ENCODE measurements around the gene HNF1B.

Gene HNF1B

DNA sequence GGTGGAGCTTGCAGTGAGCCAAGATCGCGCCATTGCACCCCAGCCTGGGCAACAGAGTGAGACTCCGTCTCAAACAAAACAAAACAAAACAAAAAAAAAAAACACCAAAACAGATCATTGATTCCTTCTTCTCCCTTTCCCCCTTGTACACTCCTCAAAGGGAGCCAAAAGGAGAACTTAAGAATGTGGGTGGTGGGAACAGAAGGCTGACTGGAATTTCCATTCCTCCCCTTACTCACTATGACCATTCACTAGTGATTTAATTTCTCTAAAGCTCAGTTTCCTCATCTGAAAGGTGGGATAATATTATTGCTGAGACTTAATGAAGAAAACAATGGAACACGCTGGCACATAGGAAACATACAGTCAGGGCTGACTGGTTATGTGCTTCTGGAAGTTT is 17.1 kb upstream of the HNF1B start:
- no peak for DNase-seq (ENCODE audit: low spot score)

DNA sequence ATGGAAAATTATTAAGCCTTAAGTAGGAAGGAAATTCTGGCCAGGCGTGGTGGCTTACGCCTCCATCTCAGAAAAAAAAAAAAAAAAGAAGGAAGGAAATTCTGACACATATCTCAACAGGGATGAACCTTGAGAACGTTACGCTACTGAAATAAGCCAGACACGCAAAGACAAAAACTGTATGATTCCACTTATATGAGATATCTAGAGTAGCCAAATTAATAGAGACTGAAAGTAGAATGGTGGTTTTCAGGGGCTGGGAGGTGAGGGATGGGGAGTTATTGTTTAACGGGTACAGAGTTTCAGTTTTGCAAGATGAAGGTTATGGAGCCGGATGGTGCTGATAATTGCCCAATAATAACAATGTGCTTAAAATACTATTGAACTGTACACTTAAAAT is 16.2 kb upstream of the HNF1B start:
- DNase-seq (ENCODE audit: low spot score) = no peak

- no peak for DNase-seq (ENCODE audit: low spot score)
Measured at GRCh38 chr17:37759014-37759637, 14.3 kb upstream of the HNF1B start.

GRCh38 chr17:37756051-37756450 is 11.2 kb upstream of the HNF1B start:
- no peak for DNase-seq (ENCODE audit: low spot score)

GRCh38 chr17:37755455-37755854 is 10.6 kb upstream of the HNF1B start:
- no peak for DNase-seq (ENCODE audit: low spot score)

DNA sequence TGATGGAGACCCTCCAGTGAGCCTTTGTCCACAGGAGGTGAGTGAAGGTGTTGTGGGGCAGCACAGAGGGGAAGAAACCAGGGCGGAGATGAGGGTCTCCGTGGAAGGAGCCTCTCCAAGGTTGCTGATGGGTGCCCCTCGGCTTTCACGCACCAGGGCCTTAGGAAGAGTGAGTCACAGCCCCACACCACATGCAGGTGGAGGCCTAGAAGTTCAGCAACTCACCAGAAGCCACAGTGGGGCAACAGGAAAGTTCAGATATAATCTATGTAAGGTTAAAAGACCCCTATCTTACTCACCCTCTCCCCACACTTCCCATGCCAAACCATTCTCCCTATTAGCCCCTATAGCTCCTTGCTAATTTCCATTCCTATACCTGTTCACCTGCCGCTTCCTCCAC is 9.5 kb upstream of the HNF1B start:
- no peak for DNase-seq (ENCODE audit: low spot score)

DNA sequence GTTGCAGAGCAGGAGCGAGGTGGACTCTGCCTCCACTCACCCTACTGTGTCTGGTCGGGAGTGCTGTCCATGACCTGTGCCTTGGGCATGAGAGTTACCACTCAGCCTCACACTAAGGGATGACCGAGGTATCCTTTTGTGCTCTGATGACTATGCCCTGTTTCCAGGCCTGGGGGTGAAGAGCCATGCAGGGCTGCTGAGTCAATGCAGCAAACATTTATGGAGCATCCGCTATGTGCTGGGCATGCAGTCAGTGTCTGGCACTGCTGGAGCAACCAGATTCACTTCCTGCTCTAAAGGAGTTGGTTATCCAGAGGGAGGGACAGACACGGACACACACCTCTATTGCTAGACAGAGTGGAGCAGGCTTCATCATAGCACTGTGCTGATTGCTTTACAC is 7.6 kb upstream of the HNF1B start:
- no peak for DNase-seq (ENCODE audit: low spot score)

DNA sequence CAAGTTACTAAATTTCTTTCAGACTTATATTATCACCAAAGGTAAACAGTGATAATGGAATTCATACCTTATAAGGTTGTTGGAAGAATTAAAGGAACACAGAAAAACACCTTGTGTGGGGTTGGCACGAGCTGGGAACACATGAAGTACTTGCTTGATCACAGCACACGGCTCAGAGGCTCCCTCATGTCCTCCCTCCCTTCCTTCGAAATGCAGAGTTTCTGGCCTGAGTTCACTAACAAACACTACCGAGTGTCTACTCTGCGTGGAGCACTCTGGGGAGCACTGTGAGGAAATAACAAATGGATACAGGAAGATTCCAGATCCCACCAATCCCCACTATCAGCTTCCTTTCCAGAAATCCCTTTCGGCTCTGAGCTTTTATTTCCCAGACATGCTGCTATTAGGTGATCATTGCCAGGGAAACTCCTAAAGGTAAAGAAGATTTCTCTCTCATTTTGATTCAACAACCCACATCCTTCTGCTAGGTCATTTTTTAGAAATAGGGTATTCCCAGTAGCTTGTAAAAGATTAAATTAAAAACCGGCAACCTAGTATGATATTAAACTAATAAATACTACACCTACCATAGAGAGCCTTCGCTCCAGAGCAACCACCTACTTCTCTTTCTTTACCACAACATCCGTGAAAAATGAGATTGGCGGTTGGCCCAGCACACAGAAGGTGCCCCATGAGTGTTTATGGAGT is 6.1 kb upstream of the HNF1B start:
- no peak for DNase-seq (ENCODE audit: low spot score)

DNA sequence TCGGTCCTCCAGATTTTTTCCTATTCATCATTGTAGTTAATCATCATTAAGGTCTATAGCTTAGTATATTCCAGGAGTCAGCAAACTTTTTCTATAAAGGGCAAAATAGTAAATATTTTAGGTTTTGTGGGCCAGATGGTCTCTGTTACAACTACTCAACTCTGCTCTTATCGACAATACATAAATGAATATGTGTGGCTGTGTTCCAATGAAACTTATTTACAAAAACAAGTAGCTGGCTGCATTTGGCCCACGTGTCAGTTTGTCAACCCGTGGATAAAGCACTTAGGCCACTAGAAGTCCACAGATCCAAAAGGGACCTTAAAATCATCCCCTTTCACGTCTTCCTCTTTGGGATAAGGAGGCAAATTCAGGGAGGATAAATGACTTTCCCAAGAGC is 5.4 kb upstream of the HNF1B start:
- no peak for DNase-seq (ENCODE audit: low spot score)

DNA sequence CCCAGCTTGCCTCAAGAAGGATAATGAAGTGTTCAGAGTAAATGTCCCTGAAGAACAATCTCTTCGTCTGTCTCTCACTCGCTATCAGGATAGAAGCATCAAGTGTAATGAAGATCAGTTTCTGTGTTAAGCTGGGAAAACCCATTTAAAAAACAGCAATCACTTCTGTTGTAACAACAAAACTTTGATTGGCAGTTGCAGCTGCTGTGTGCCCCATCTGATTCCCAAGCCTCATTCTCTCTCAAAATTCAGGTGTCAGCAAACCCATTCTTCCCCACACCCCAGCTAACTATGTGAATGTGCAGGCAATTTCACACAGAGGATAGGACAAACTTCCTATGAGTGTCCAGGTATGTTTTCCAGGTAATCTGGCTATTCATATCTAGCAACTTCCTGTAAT is 2.4 kb upstream of the HNF1B start:
- DNase-seq (ENCODE audit: low spot score) = no peak

DNA sequence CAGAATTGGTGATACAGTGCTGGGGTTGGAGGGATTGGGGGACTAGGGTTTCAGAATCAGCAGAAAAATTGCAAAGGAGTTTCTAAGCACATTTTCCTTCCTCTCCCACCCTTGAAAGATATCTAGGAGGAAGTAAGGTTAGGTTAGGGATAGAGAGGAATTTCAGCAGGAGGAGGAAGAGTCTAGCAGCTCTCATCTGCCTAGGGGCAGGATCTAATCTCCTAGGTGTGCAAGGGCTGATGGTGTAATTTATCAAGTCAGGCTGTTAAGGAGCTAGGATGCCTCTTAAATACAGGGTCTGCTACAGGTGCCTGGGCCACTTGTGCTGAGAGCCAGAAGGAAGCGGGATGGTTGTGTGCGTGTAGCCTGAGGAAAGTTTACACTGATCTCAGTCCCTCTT is 1.8 kb upstream of the HNF1B start:
- no peak for DNase-seq (ENCODE audit: low spot score)

GRCh38 chr17:37745801-37746426 is 1.1 kb upstream of the HNF1B start:
- no peak for DNase-seq (ENCODE audit: low spot score)

- DNase-seq (ENCODE audit: low spot score) = no peak
Measured at GRCh38 chr17:37744633-37744927, 279 bp downstream of the HNF1B start.

DNA sequence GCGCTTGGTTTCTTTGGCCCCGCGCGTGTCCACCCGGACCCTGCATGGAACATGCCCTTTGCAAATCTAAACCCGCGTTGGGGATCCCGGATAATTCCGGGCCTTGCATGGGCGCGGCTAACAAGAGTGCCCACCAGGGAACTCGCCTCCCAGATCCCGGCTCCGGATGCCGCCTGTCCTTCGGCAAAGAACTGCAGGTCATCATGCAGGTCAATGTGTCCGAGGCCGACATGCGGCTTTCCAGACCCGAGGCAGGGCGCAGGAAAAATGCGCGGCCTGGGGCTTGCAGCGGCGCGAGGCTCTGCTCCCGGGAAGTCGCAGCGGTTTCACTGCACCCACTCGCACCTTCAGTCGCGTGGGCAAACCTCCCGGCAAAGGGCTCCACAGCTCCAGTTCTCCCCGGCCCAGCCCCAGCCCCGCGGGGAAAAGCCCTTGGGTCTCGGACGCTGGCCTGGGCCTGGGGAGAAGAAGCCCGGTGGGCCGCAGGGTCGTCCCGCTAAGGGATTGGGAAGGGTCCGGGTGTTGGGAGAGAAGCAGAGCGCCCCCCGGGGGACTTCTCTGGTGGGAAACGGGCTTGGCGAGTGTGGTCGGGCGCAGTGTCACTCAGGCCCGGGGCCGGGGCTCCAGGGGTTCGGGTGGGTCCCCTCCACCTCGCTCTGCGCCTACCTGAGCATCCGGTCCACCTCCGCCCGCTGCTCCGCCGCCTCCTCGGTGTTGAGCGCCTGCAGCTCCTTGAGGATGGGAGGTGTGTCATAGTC is 805 bp downstream of the HNF1B start:
- DNase-seq (ENCODE audit: low spot score) = peak; percentile 47

GRCh38 chr17:37743612-37743874 is 1.3 kb downstream of the HNF1B start:
- peak; percentile 80 for DNase-seq (ENCODE audit: low spot score)

DNA sequence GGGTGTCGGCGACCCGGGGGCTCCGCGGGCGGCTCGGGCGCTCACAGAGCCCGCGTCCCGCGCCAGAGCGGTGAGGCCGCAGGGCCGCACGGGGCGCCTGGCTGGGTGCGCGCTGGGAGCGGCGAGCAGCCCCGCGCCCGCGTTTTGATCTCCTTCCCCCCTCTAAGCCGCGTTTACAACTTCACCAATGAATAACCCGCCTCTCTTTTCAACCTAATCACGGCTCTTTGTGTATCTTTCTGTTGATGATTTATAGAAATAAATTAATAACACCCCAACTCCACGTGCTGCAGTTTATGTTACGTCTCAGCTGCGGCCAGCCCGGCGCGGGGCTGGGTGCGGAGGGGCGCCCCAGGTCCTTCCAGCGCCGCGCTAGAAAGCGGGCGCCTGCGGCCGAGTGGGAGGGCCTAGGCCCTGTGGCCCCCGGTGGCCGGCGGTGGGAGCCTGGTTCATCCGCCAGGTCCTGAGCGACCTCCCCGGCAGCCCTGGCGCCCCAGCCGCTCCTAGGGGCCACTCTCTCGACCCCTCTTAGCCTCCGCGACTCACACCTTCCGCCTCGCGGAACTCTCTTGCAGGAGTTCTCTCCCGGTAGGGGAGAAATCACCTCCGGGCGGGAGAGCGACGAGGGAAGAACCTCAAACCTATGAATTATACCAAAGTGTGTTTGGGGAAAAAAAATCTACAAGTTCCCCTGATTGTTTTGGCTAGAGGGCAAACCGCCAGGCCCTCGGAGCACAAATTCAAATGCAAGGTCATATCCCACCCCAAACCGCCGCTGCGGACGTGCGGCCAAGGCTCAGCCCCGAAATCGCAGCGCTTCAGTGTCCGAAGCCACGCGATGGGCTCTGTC is 1.9 kb downstream of the HNF1B start:
- DNase-seq (ENCODE audit: low spot score) = peak; percentile 34

- DNase-seq (ENCODE audit: low spot score) = peak; percentile 36
Measured at GRCh38 chr17:37742116-37742761, 2.6 kb downstream of the HNF1B start.

DNA sequence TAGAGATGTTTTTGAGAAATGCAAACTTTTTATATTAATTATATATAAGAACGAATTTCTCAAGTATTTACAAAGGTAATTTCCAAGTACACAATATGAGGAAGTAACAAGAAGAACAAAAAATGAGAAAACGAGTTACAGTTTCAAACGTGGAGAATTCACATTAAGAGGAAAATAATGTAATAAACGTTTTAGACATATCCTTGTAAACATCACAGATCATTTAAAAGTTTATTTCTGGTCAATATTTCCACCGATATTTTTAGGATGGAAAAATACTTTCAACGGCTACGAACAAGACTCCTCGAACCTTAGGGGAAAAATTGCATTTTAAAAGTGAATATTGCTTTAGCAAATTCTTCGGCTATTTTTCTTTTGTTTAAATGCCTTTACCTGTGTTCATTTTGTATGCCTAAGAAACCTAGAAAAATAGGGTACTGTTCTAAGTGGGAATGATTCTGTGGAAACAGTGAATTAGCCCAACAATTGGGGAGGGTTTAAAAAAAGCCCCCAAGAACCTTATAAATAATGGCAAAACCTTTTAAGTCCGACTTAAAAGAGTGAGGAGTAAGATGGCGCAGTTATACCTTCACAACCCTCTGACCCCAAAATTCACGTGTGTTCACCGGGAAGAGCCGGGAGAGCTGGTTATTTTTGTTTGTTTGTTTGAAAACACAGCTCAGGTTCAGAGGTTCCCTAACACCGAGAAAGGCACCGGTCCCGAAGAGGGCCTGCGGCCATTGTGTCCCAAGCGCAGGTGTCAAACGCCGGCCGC is 3.3 kb downstream of the HNF1B start:
- peak; percentile 47 for DNase-seq (ENCODE audit: low spot score)

DNA sequence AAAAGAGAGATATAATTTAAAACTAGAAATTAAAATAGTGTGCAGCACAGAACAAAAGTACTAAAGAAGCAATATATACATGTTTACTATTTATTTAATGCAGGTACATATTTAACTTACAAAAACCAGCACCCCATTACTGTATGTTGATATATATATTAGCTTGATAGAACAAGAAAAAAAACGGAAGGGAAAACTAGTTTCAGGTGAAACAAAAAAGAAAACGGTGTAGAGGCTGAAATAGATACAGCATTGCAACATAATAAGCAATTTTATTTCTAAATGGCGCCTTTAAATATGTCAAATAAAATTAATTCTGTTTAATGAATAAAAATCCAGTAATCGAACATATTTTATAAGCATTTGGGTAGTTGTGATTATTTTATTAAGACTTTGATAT is 3.9 kb downstream of the HNF1B start:
- DNase-seq (ENCODE audit: low spot score) = no peak

GRCh38 chr17:37737971-37738370 is 6.9 kb downstream of the HNF1B start:
- no peak for DNase-seq (ENCODE audit: low spot score)

GRCh38 chr17:37737081-37737480 is 7.8 kb downstream of the HNF1B start:
- DNase-seq (ENCODE audit: low spot score) = no peak
